ENCODE measurements around the gene WSB1.

DNA sequence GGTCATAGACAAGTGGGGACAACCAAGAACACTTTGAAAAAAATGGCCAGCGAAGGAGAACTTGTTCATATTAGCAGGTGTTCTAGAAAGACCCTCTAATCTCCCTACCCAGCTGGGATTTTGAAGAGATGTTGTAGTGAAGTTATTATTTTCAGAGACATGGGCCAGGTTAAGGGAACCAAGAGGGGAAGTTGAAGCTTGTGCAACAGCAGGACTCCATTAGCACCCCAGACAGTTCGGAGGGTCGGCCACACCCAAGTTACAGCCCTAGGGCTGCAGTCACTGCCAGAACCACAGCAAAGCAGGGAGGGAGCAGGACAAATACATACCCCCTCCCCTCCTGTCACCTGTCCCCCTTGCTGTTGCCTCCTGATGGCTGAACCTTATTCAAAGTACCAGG is 42.3 kb downstream of the WSB1 start:
- TF ChIP-seq, protein P1, sequence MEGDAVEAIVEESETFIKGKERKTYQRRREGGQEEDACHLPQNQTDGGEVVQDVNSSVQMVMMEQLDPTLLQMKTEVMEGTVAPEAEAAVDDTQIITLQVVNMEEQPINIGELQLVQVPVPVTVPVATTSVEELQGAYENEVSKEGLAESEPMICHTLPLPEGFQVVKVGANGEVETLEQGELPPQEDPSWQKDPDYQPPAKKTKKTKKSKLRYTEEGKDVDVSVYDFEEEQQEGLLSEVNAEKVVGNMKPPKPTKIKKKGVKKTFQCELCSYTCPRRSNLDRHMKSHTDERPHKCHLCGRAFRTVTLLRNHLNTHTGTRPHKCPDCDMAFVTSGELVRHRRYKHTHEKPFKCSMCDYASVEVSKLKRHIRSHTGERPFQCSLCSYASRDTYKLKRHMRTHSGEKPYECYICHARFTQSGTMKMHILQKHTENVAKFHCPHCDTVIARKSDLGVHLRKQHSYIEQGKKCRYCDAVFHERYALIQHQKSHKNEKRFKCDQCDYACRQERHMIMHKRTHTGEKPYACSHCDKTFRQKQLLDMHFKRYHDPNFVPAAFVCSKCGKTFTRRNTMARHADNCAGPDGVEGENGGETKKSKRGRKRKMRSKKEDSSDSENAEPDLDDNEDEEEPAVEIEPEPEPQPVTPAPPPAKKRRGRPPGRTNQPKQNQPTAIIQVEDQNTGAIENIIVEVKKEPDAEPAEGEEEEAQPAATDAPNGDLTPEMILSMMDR (IDR thresholded peaks at IDR 0.05) = no peak
- TF ChIP-seq POLR2A (IDR thresholded peaks at IDR 0.05) (no peak), POLR2AphosphoS5 (IDR thresholded peaks at IDR 0.05) (no peak)

Data from stomach (tissue), 4 donors.